Mesenteric fat pad (tissue), 1 donor: ENCODE measurements around the gene TAS2R4. TPM values are rescaled to one million over a fixed set of nuclear protein-coding genes. Genes with fewer than 3 reads are reported as not detected.
"Not testable (repeated sequence)": the region's sequence is repeated elsewhere in the genome, so short reads cannot be mapped to it uniquely, and the experiment has no call there.

ENCODE experiments used
- DNase-seq: peaks from one replicate; pipeline ENCODE4 v3.0.0-alpha.2; 2020; ENCODE audit warnings: low spot score
- long read RNA-seq: library from polyadenylated mRNA; unstranded; transcript quantifications from one replicate; pipeline ENCODE4 v2.0.0, GENCODE V29; 2020
- total RNA-seq: library from RNA; stranded (reverse); fragmentation: NEBNext Ultra II Directional; extraction: Animal tissue kit (Norgen Biotek cat#: 25700); gene quantifications from one replicate; pipeline ENCODE4 v1.2.1, GENCODE V29; 2021
- donor health status: DM: yes; HTN: yes; CAD: no.

The TAS2R4 gene, protein sequence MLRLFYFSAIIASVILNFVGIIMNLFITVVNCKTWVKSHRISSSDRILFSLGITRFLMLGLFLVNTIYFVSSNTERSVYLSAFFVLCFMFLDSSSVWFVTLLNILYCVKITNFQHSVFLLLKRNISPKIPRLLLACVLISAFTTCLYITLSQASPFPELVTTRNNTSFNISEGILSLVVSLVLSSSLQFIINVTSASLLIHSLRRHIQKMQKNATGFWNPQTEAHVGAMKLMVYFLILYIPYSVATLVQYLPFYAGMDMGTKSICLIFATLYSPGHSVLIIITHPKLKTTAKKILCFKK
- 0.67 TPM for total RNA-seq
- long read RNA-seq = 0 reads

- DNase-seq = no peak
Observed at GRCh38 chr7:141776374-141776773, at the start of gene TAS2R4. TAS2R4 (plus strand) TSS chr7:141776674; CDS start chr7:141778489, 1,815 bp downstream.

GRCh38 chr7:141729020-141729419, 47.5 kb upstream of the TAS2R4 start:
- no peak for DNase-seq

DNA sequence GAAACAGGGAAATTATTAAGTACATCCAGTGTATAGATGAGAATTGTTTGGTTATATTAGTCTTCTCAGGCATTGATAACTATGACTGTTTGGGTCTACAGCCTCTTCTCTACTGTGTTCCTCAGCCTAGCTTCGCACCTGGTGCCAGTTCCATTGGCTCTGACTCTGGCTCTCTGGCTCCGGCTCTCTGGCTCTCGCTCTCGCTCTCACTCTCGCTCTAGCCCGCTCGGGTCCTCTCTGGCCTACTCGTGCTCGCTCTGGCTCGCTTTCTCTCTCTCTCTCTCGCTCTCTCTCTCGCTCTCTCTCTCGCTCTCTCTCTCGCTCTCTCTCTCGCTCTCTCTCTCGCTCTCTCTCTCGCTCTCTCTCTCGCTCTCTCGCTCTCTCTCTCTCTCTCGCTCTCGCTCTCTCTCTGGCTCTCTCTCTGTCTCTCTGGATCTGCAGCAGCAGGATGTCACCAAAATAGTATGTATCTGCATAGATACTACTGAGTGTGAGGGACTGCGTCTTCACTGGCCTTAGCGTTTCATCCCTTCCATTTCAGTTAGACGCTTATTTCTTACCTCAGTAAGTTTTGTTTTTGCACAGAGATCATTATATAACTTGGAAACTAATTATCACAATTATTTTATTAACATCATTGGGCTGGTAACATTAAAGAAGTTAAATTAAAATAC, 44.9 kb upstream of the TAS2R4 start:
- no peak for DNase-seq

DNA sequence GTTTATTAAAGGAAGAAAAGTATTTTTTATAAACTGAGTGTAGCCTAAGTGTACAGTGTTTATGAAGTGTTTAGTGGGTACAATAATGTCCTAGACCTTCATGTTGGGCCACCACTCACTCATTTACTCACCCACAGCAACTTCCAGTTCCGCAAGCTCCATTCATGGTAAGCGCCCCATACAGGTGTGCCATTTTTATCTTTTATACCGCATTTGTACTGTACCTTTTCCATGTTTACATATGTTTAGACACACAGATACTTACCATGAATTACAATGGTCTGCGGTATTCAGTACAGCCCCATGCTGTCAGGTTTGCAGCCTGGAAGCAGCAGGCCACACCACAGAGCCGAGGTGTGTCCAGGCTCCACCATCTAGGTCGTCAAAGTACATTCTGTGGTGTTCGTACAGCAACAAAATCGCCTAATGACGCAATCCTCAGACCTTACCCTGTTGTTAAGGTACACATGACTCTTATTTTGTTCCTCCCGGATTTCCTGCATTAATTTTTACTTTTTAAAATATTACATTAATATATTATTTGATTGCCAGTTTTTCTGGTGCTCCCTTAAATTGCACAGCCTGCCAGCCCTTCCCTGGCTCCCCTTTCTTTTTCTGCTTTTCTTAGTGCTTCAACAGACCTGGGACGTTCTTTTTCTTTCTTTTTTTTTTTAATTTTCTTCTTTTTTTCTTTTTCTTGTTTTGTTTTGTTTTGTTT, 39.2 kb upstream of the TAS2R4 start:
- DNase-seq = no peak

DNA sequence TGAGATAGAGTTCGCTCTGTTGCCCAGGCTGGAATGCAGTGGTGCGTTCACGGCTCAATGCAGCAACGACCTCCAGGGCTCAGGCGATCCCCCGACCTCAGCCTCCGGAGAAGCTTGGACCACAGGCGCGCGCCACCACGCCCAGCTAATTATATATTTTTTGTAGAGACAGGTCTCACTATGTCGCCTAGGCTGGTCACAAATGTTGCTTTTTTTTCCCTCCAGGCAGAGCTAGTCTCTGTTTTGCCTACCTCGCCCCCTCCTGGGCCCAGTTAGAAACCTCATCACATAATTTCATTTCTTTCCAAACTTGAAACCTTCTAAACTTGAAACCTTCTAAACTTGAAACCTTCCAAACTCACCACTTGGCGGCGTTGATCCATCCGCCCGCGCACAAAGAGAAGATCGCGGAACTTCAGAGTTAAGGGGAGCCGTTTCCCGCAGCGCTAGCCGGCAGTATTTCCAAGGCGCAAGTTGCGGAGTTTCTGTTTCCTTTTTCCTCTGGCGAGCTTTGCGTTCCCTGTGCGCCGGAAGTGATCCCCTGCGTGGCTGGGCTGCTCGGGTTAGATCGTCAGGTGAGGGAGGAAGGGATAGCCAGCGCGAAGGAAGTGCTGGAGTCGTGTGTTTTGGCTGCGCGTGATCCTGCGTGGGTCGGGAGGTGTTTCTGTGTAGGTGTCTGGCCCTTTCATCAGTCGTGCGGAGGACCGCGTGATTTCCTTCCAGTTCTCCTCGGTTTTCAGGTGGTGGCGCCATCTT, 38.5 kb upstream of the TAS2R4 start, which contains the start of gene SSBP1:
SSBP1 (plus strand) TSS at position 523 of the 756 bp plus-strand sequence. CDS start 809 bp downstream, outside the sequence.
- peak; percentile 93 for DNase-seq

DNA sequence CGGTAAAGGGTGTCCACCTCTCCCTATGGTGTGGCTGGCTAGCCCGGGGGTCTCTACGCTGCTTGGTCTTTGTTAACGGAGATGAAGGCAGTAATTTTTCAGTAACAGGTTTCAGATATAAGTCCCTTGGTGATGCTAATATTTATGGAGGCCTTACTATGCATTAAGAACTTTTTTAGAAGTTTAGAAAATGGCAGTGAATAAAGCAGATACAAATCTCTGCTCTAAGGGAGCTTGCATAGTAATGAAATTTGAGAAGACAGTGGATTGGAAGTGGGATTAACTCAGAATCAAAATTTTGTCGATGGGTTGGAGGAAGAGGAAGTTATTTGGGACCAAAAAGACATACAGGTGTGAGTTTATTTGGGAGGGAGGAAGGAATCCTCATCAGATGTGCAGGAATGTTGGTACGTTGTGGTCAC, 37.9 kb upstream of the TAS2R4 start:
- DNase-seq = no peak

GRCh38 chr7:141739250-141739649, 37.2 kb upstream of the TAS2R4 start:
- DNase-seq = no peak

DNA sequence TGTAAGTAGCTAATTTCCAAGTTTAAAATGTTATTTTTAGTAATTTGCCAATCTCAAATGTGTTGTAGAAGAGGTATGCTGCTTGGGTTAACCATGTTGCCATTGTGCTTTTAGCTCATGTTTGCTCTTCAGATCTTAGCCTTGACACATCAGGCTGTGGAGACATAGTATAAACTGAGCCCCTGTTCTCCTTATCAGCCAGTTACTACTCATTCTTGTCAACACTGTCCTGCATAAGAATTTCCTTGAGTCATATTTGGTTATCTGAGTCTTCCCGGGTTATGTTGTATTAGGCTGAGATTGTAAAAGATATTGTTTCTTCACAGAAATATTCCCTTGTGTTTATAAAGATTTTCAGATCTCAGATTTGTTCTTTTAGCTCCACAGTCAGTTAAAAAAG, 34.2 kb upstream of the TAS2R4 start:
- no peak for DNase-seq

GRCh38 chr7:141744131-141744530, 32.3 kb upstream of the TAS2R4 start:
- no peak for DNase-seq

DNA sequence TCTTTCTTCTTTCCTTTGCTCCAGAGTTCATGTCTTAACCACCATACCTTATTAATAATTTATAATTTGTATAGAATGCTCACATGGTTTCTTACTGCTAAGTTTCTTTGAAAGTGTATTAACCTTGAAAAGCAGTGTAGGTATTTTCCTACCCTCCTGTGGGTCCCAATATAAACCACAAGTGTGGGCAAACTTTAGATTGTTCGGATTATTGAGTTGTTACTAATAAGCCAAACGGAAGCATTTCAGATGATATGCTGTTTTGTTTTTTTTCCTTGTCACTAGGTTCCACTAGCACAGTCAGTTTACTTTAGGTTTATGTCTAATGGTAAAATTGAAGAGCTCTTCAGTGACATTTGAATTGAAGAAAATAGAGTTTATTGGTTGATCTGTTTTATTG, 28.1 kb upstream of the TAS2R4 start:
- no peak for DNase-seq

DNA sequence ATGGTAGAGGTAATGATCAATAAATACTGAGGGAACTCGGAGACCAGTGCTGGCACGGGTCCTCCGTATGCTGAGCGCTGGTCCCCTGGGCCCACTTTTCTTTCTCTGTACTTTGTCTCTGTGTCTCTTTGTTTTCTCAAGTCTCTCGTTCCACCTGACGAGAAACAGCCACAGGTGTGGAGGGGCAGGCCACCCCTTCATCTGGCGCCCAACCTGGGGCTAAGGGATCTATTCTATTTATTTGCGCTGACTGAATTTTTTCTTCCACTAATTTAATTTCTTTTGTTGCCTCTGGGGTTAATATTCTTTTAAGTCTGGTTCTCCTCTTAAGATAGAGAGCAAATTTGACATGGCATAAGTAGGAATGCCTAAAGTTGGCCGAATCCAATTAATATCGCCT, 24.6 kb upstream of the TAS2R4 start:
- DNase-seq = not testable (repeated sequence)

DNA sequence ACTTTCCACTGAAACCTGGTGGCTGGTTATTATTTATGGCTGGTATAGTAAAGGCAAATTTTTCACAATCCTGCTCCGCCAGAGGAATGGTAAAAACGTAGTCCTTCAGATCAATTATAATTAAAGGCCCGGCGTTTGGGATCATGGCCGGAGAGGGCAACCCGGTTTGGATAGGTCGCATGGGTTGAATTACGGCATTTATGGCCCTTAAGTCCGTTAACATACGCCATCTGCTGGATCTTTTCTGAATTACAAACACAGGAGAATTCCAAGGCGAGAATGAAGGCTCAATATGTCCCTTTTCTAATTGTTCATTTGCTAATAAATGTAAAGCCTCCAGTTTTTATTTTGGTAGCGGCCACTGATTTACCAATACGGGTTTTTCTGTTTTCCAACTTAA, 23.8 kb upstream of the TAS2R4 start:
- DNase-seq = no peak

- no peak for DNase-seq
Observed at GRCh38 chr7:141754939-141755338, 21.5 kb upstream of the TAS2R4 start.

DNA sequence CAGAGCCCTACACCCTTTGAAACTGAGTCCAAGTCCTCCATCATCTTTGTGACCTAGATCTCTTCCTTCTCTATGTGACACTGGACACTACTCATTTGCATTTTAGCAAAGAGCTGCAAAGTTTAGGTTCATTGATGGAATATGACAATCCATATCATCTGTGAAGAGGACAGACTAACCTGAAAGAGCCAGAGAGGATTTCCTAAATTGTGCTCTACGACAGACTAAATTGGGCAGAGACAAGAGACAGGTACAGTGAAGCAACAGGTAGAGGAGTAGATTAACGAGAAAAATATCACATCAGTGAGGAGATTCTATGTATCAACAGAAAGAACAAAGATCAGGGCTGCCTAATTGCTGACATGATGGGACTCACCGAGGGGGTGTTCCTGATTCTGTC, 12.7 kb upstream of the TAS2R4 start, which contains the start of gene TAS2R3:
TAS2R3 (plus strand) TSS at position 301 of the 400 bp plus-strand sequence; CDS start at position 363, 62 bp downstream.
- no peak for DNase-seq

DNA sequence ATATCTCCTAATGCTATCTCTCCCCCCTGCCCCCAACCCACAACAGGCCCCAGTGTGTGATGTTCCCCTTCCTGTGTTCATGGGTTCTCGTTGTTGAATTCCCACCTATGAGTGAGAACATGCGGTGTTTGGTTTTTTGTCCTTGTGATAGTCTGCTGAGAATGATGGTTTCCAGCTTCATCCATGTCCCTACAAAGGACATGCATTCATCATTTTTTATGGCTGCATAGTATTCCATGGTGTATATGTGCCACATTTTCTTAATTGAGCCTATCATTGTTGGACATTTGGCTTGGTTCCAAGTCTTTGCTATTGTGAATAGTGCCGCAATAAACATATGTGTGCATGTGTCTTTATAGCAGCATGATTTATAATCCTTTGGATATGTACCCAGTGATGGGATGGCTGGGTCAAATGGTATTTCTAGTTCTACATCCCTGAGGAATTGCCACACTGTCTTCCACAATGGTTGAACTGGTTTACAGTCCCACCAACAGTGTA, 6.3 kb upstream of the TAS2R4 start:
- DNase-seq = not testable (repeated sequence)

DNA sequence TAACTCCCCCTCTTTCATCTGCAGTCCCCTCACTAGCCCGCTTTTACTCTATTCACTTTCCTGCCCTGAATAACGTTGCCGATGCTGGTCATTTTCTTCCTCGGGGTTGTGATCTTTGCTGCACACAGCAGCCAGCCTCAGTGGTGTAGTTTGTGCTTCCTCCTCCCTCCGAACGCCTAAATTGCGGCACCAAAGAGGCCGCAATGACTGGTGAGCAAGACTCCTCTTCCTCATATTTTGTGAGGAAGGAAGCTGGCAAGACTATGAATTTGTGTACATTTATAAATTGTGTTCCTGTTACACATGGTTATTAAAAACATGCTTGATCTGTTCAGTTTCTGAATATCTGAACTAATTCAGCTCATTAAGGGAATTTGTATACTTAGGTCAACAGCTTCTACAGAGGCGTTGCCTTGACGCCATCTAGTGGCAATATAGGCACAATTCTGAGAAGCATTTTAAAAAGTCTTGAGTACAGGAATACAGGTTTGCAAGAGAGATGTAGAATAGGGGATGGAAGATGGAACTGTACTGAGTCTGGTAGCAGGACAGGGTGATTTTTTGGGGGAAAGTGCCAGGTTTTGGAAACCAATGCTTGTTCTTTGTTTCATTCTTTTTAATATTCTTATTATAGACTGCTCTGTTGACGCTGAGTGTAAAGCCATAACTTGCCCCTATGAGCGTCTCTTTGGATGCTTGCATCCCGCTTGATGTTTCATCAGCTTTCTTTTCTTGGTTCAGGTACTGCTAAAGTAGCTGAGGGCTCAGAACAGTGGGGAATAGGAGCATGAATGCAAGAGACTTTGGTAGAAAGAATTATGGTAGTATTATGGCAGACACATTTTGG, 9.5 kb downstream of the TAS2R4 start:
- DNase-seq = no peak

GRCh38 chr7:141788296-141788695, 11.8 kb downstream of the TAS2R4 start:
- DNase-seq = no peak

- no peak for DNase-seq
Observed at GRCh38 chr7:141789917-141790316, 13.4 kb downstream of the TAS2R4 start, which contains the start of gene TAS2R5. TAS2R5 (plus strand) TSS chr7:141790217; CDS start chr7:141790362, 145 bp downstream.

- no peak for DNase-seq
Observed at GRCh38 chr7:141792526-141792925, 16.1 kb downstream of the TAS2R4 start.

- DNase-seq = no peak
Observed at GRCh38 chr7:141820067-141820466, 43.6 kb downstream of the TAS2R4 start.
